ENCODE measurements around the gene ATG4D. TPM values are rescaled to one million over a fixed set of nuclear protein-coding genes. Genes with fewer than 3 reads are reported as not detected.

ATG4D gene
- total RNA-seq, 2 experiments from 2014 or later, result 29.6 to 46.8 TPM

DNA sequence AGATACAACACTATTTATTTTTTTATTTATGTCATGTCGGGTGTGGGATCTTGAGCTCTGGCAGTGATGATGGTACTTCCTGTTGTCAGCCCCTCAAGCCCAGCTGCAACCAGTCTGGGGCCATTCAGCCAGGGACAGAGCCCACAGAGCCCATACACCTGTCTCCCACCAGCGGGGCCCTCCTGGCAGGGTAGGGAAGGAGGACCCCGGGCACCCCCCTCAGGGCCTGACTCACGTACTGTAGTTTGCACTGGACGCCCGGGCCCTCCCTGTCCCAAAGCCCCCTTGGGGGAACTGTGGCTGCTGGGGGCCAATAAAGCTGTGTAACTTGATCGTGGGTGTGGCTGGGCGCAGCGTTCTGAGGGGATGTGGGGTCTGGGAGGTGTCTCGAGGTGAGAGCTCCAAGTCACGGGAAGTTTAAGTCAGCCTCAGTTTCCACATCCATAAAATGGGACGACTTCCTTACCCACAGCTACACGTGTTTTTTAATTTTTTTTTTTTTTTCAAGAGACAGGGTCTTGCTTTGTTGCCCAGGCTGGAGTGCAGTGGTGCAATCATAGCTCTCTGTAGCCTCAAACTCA lies 9.5 kb downstream of the ATG4D start:
- H3K4me3 ChIP-seq (ENCODE audit: low read depth, low read length, poor library complexity, severe bottlenecking), result peak overlapping the region; percentile 19
- H3K9me2 ChIP-seq (ENCODE audit: insufficient read depth, low read length), result no peaks in the 10 kb centered on the region
- H3K27ac ChIP-seq (ENCODE audit: low read depth, low read length, poor library complexity, severe bottlenecking), result peak overlapping the region; percentile 88
- peak; percentile 41 for DNase-seq (ENCODE audit: low spot score)
- no peak overlapping the region for H2AFZ ChIP-seq (ENCODE audit: low read length)
- no peaks in the 10 kb centered on the region for H3K9me3 ChIP-seq (ENCODE audit: low read length)
- ChIA-PET CTCF (ENCODE audit: unreplicated experiment) (no interaction called here), POLR2A (interaction anchor here (0.6 to 1.0 kb wide), 5 partner anchors 22 to 148 kb away, joined by 3 to 4 read pairs (median 3); partner anchors contain the start of gene QTRT1)
- BruUV-seq (replicated peaks), result TSS peak; percentile 96
- peak overlapping the region; percentile 67 for H3K4me2 ChIP-seq (ENCODE audit: low read length)
- H3K36me3 ChIP-seq (ENCODE audit: insufficient read depth, low read length), result peaks cover 94% of the 10 kb centered on the region
- no peaks in the 10 kb centered on the region for H4K20me1 ChIP-seq (ENCODE audit: insufficient read depth, low read length)
- TF ChIP-seq EZH2phosphoT487 (IDR thresholded peaks at IDR 0.05; ENCODE audit: borderline replicate concordance, low read depth, low read length), result no peak
- TF ChIP-seq, protein P1, sequence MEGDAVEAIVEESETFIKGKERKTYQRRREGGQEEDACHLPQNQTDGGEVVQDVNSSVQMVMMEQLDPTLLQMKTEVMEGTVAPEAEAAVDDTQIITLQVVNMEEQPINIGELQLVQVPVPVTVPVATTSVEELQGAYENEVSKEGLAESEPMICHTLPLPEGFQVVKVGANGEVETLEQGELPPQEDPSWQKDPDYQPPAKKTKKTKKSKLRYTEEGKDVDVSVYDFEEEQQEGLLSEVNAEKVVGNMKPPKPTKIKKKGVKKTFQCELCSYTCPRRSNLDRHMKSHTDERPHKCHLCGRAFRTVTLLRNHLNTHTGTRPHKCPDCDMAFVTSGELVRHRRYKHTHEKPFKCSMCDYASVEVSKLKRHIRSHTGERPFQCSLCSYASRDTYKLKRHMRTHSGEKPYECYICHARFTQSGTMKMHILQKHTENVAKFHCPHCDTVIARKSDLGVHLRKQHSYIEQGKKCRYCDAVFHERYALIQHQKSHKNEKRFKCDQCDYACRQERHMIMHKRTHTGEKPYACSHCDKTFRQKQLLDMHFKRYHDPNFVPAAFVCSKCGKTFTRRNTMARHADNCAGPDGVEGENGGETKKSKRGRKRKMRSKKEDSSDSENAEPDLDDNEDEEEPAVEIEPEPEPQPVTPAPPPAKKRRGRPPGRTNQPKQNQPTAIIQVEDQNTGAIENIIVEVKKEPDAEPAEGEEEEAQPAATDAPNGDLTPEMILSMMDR (conservative IDR thresholded peaks at IDR 0.05; ENCODE audit: low read length), result no peak
- no peaks in the 10 kb centered on the region; the same call in 1 of the 2 replicates for H3K79me2 ChIP-seq (ENCODE audit: insufficient read depth, low read depth, low read length)
- intact Hi-C loops (cut with micrococcal nuclease; ENCODE audit: unreplicated experiment), result no loop called here
- H3K4me1 ChIP-seq (ENCODE audit: insufficient read depth, low read length, poor library complexity, severe bottlenecking), result peaks cover 38% of the 10 kb centered on the region

DNA sequence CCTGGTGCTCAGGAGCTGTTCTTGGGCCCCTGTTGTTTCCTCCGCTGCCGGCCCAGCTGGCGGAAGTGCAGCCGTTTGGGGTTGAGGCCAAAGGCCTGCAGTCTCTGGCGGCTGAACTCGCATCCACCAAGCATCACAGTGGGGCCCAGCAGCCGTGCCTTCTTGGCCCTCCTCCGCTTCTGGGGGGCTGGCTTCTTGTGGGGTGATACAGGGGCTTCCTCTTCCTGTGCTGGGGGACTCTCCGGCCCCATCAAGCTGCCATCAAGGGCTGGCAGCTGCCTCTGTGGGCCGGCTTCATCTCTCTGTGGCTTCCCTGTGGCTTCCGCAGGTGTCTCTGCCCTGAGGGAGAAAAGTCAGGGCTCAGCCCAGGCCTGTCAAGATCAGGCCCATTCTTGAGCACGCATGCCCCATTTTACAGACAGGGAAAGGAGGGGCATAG lies 10.3 kb downstream of the ATG4D start:
- Histone ChIP-seq H3K79me2 (ENCODE audit: insufficient read depth, low read depth, low read length) (no peaks in the 10 kb centered on the region; the same call in 1 of the 2 replicates), H3K9me2 (ENCODE audit: insufficient read depth, low read length) (no peaks in the 10 kb centered on the region), H3K4me3 (ENCODE audit: low read depth, low read length, poor library complexity, severe bottlenecking) (peak overlapping the region; percentile 19), H2AFZ (ENCODE audit: low read length) (no peak overlapping the region), H3K27ac (ENCODE audit: low read depth, low read length, poor library complexity, severe bottlenecking) (peak overlapping the region; percentile 88), H3K9me3 (ENCODE audit: low read length) (no peaks in the 10 kb centered on the region), H3K4me2 (ENCODE audit: low read length) (peak overlapping the region; percentile 67), H4K20me1 (ENCODE audit: insufficient read depth, low read length) (no peaks in the 10 kb centered on the region), H3K36me3 (ENCODE audit: insufficient read depth, low read length) (peaks cover 92% of the 10 kb centered on the region), H3K4me1 (ENCODE audit: insufficient read depth, low read length, poor library complexity, severe bottlenecking) (peaks cover 38% of the 10 kb centered on the region)
- ChIA-PET POLR2A (interaction anchor here (0.6 to 0.9 kb wide), 2 partner anchors 11 to 42 kb away, joined by 3 to 4 read pairs; no protein-coding TSS in a partner anchor), CTCF (ENCODE audit: unreplicated experiment) (interaction anchor here (1.1 kb wide), 1 partner anchor 11 kb away, joined by 5 read pairs; no protein-coding TSS in a partner anchor)
- BruUV-seq (replicated peaks), result no TSS peak
- TF ChIP-seq, protein P1 (conservative IDR thresholded peaks at IDR 0.05; ENCODE audit: low read length), result no peak
- no peak for TF ChIP-seq EZH2phosphoT487 (IDR thresholded peaks at IDR 0.05; ENCODE audit: borderline replicate concordance, low read depth, low read length)
- intact Hi-C loops (cut with micrococcal nuclease; ENCODE audit: unreplicated experiment), result loop anchor here (1.0 kb wide), 1 partner anchor 11 kb away; no protein-coding TSS in a partner anchor
- DNase-seq (ENCODE audit: low spot score), result peak; percentile 82

All from OCI-LY7 (cell line).